HFFc6 (cell line): Measurements from ENCODE around the gene NXPH4. TPM values are rescaled to one million over a fixed set of nuclear protein-coding genes. Genes with fewer than 3 reads are reported as not detected.

Experiments
- DNase-seq: peaks from one replicate; pipeline ENCODE4 v3.0.0-alpha.2; 2018
- H3K27ac Mint-ChIP-seq: 2 replicates; pipeline ENCODE4 v1.8.0; 2020; ENCODE audit warnings: mild to moderate bottlenecking, mixed read lengths
- H3K27me3 Mint-ChIP-seq: 2 replicates; pipeline ENCODE4 v1.8.0; 2021; ENCODE audit warnings: mild to moderate bottlenecking, moderate library complexity, mixed read lengths; ENCODE audit not compliant: insufficient read depth
- H3K36me3 Mint-ChIP-seq: 2 replicates; pipeline ENCODE4 v1.8.0; 2021; ENCODE audit warnings: low read depth, mixed read lengths
- H3K4me1 Mint-ChIP-seq: 2 replicates; pipeline ENCODE4 v1.8.0; 2020; ENCODE audit warnings: low read depth, mixed read lengths
- H3K4me3 Mint-ChIP-seq: 2 replicates; pipeline ENCODE4 v1.8.0; 2020; ENCODE audit warnings: mild to moderate bottlenecking, moderate library complexity, mixed read lengths
- H3K9me3 Mint-ChIP-seq: 2 replicates; pipeline ENCODE4 v1.8.0; 2020; ENCODE audit warnings: mild to moderate bottlenecking, mixed read lengths
- CTCF ChIP-seq: fragments of 200-600 bp; sonication (generic); IDR thresholded peaks from 2 replicates; pipeline ENCODE4 v1.5.0; 2021; ENCODE audit warnings: antibody characterized with exemption, mild to moderate bottlenecking
- total RNA-seq, 6 experiments: library from RNA; stranded (reverse); fragmentation: NEBNext Ultra II Directional; extraction: Animal tissue kit (Norgen Biotek cat#: 25700); gene quantifications; 2 replicates in 1 of 6; 3 replicates in 5 of 6; pipeline ENCODE4 v1.2.3, GENCODE V29; 2021

The NXPH4 gene
- total RNA-seq, 6 experiments from 2014 or later, result 2.9 to 8.2 (median 3.9) TPM

GRCh38 chr12:57203791-57204190 is 12.8 kb upstream of the NXPH4 start:
- Mint-ChIP-seq H3K4me3 (no peak overlapping the region), H3K27ac (no peak overlapping the region), H3K4me1 (no peaks in the 10 kb centered on the region), H3K9me3 (no peaks in the 10 kb centered on the region), H3K36me3 (peaks cover 9% of the 10 kb centered on the region; the same call in 1 of the 2 replicates), H3K27me3 (peaks cover 14% of the 10 kb centered on the region)
- DNase-seq, result no peak
- no peak for TF ChIP-seq CTCF

- no peak for DNase-seq
- TF ChIP-seq CTCF, result no peak
- no peaks in the 10 kb centered on the region for H3K4me1 Mint-ChIP-seq
- H3K27ac Mint-ChIP-seq, result no peak overlapping the region; the same call in 1 of the 2 replicates
- H3K9me3 Mint-ChIP-seq, result no peaks in the 10 kb centered on the region; the same call in 1 of the 2 replicates
- peaks cover 16% of the 10 kb centered on the region for H3K27me3 Mint-ChIP-seq
- peaks cover 14% of the 10 kb centered on the region; the same call in 1 of the 2 replicates for H3K36me3 Mint-ChIP-seq
- no peak overlapping the region for H3K4me3 Mint-ChIP-seq
Measured at GRCh38 chr12:57204454-57204853, 12.1 kb upstream of the NXPH4 start.

GRCh38 chr12:57205186-57205585 is 11.4 kb upstream of the NXPH4 start:
- no peak for TF ChIP-seq CTCF
- H3K4me1 Mint-ChIP-seq, result no peaks in the 10 kb centered on the region
- H3K27ac Mint-ChIP-seq, result no peak overlapping the region
- no peak for DNase-seq
- H3K9me3 Mint-ChIP-seq, result no peaks in the 10 kb centered on the region; the same call in 1 of the 2 replicates
- no peak overlapping the region for H3K4me3 Mint-ChIP-seq
- H3K36me3 Mint-ChIP-seq, result peaks cover 18% of the 10 kb centered on the region; the same call in 1 of the 2 replicates
- peaks cover 16% of the 10 kb centered on the region for H3K27me3 Mint-ChIP-seq

GRCh38 chr12:57205931-57206330 is 10.7 kb upstream of the NXPH4 start:
- Mint-ChIP-seq H3K27me3 (peaks cover 16% of the 10 kb centered on the region), H3K27ac (no peak overlapping the region), H3K36me3 (peaks cover 18% of the 10 kb centered on the region; the same call in 1 of the 2 replicates), H3K4me3 (no peak overlapping the region), H3K9me3 (no peaks in the 10 kb centered on the region; the same call in 1 of the 2 replicates), H3K4me1 (no peaks in the 10 kb centered on the region)
- DNase-seq, result no peak
- TF ChIP-seq CTCF, result no peak

DNA sequence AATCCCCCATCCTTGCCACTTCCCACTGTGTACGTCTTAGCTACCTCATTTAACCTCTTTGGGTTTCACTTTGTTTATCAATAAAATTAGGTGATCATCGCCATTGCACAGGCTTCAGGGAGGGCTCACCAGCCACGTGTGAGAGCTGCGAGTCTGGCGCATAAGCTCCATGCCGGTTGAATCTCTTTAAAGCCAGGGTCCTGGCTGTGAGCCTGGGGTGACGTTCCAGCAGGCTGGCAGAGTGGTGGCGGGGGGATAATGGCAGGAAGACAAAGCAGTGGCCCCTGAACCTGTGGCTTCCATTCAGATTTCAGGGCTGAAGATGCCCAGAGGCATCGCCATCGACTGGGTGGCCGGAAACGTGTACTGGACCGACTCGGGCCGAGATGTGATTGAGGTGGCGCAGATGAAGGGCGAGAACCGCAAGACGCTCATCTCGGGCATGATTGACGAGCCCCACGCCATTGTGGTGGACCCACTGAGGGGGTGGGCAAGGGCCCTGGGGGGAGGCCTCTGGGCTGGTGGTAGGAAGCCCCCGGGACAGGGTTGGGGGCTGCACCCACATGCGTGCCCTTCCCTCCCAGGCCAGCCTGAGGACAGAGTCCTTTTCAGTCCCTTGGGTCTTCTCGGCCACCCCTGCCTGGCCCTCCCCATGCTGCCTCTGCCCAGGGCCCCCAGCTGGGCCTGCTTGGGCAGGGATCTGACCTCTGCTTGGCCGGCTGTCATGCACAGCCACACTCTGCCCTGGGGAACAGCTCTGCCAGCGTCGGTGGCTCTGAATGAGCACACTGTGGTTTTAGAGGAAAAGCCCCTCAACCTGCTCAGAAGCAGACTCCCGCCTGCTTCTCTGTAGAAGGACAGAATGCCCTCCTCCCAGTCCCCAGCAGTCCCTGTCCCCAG is 8.6 kb upstream of the NXPH4 start:
- peaks cover 13% of the 10 kb centered on the region for H3K27me3 Mint-ChIP-seq
- H3K36me3 Mint-ChIP-seq, result peaks cover 13% of the 10 kb centered on the region; the same call in 1 of the 2 replicates
- H3K4me3 Mint-ChIP-seq, result no peak overlapping the region
- no peak for TF ChIP-seq CTCF
- H3K9me3 Mint-ChIP-seq, result no peaks in the 10 kb centered on the region; the same call in 1 of the 2 replicates
- no peaks in the 10 kb centered on the region for H3K4me1 Mint-ChIP-seq
- no peak overlapping the region; the same call in 1 of the 2 replicates for H3K27ac Mint-ChIP-seq
- no peak for DNase-seq
